Measurements from ENCODE around the gene COL9A3. TPM values are rescaled to one million over a fixed set of nuclear protein-coding genes. Genes with fewer than 3 reads are reported as not detected.
A peak's percentile ranks its signal among the peaks of the same experiment; 100 is the strongest.

The COL9A3 gene
- total RNA-seq, 1 experiment from 2014 or later = not detected

DNA sequence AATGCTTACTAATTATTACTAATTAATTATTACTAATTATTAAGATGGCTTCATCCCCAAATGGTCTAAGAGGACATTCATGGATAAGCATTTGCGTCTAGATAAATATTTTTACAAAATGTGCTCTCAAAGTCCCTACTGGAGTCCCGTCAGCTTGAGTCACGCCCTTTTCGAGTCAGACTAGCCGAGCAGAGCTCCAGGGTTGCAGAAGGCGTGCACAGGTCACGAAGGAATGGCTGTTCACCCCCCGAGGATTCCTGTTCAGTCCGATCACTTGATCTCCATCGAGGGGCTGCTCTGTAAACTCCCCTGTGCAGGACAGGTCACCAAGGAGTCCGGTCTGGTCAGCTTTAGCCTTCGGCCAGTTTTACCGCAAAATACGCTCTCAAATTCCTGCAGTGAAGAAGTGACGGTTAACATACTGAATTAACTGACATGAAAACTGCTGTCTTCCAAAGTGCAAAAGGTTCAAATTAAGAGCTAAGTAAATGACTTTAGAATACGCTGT, 24.9 kb downstream of the COL9A3 start:
- H3K27me3 Mint-ChIP-seq (ENCODE audit: insufficient read depth, unreplicated experiment) = no peaks in the 10 kb centered on the region
- POLR2A ChIA-PET = interaction anchor here (0.6 to 1.4 kb wide), 4 partner anchors 18 to 47 kb away, joined by 3 to 5 read pairs (median 4); partner anchors contain the start of genes MRGBP and TCFL5
- intact Hi-C loops (cut with micrococcal nuclease) = no loop called here
- H3K4me3 Mint-ChIP-seq (ENCODE audit: unreplicated experiment) = no peak overlapping the region
- no peak overlapping the region for H3K27ac Mint-ChIP-seq (ENCODE audit: low read depth, unreplicated experiment)
- peaks cover 12% of the 10 kb centered on the region for H3K36me3 Mint-ChIP-seq (ENCODE audit: insufficient read depth, unreplicated experiment)
- CTCF ChIA-PET = interaction anchor here (0.6 to 1.4 kb wide), 3 partner anchors 19 to 168 kb away, joined by 3 to 6 read pairs (median 6); no protein-coding TSS in a partner anchor
- DNase-seq (ENCODE audit: unreplicated experiment) = no peak
- no peaks in the 10 kb centered on the region for H3K9me3 Mint-ChIP-seq (ENCODE audit: unreplicated experiment)
- peaks cover 15% of the 10 kb centered on the region for H3K4me1 Mint-ChIP-seq (ENCODE audit: insufficient read depth, unreplicated experiment)
- TF ChIP-seq, protein P1, sequence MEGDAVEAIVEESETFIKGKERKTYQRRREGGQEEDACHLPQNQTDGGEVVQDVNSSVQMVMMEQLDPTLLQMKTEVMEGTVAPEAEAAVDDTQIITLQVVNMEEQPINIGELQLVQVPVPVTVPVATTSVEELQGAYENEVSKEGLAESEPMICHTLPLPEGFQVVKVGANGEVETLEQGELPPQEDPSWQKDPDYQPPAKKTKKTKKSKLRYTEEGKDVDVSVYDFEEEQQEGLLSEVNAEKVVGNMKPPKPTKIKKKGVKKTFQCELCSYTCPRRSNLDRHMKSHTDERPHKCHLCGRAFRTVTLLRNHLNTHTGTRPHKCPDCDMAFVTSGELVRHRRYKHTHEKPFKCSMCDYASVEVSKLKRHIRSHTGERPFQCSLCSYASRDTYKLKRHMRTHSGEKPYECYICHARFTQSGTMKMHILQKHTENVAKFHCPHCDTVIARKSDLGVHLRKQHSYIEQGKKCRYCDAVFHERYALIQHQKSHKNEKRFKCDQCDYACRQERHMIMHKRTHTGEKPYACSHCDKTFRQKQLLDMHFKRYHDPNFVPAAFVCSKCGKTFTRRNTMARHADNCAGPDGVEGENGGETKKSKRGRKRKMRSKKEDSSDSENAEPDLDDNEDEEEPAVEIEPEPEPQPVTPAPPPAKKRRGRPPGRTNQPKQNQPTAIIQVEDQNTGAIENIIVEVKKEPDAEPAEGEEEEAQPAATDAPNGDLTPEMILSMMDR (IDR thresholded peaks at IDR 0.05; ENCODE audit: unreplicated experiment) = no peak
- no TSS peak for BruUV-seq (replicated peaks)

DNA sequence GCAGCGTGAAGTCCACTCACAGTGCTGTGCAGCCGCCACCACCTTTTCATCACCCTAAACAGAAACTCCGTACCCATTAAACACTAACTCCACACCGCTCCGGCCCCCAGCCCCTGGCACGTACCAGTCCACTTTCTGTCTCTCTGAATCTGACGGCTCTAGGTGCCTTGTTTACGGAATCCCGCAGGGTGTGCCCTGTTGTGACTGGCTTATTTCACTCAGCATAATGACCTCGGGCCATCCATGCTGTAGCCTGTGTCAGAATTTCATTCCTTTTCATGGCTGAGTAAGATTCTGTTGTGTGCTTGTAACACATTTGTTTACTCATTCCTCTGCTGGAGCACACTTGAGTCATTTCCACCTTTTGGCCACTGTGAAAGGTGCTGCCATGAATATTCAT, 26.8 kb downstream of the COL9A3 start:
- BruUV-seq (replicated peaks) = no TSS peak
- TF ChIP-seq, protein P1 (IDR thresholded peaks at IDR 0.05; ENCODE audit: unreplicated experiment) = no peak
- Mint-ChIP-seq H3K27ac (ENCODE audit: low read depth, unreplicated experiment) (peak overlapping the region; percentile 42), H3K36me3 (ENCODE audit: insufficient read depth, unreplicated experiment) (peaks cover 18% of the 10 kb centered on the region), H3K4me3 (ENCODE audit: unreplicated experiment) (no peak overlapping the region), H3K27me3 (ENCODE audit: insufficient read depth, unreplicated experiment) (no peaks in the 10 kb centered on the region), H3K4me1 (ENCODE audit: insufficient read depth, unreplicated experiment) (peaks cover 8% of the 10 kb centered on the region), H3K9me3 (ENCODE audit: unreplicated experiment) (no peaks in the 10 kb centered on the region)
- DNase-seq (ENCODE audit: unreplicated experiment) = peak; percentile 23
- intact Hi-C loops (cut with micrococcal nuclease) = no loop called here
- CTCF ChIA-PET = interaction anchor here (1.2 kb wide), 1 partner anchor 35 kb away, joined by 8 read pairs; no protein-coding TSS in a partner anchor
- POLR2A ChIA-PET = no interaction called here

DNA sequence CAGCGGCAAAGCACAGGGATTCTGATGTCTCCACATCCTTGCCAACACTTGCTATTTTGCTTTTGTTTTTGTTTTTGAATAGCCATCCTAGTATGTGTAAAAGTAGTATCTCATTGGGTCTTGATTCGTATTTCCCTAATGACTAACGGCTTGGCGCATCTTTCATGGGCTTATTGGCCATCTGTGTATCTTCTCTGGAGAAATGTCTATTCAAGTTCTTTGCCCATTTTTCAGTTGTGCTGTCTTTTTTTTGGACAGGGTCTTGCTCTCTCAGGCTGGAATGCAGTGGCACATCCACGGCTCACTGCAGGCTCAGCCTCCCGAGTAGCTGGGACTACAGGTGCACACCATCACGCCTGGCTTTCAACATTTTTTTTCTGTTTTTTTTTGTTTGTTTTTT, 27.3 kb downstream of the COL9A3 start:
- CTCF ChIA-PET = interaction anchor here (1.1 kb wide), 1 partner anchor 56 kb away, joined by 4 read pairs; no protein-coding TSS in a partner anchor

DNA sequence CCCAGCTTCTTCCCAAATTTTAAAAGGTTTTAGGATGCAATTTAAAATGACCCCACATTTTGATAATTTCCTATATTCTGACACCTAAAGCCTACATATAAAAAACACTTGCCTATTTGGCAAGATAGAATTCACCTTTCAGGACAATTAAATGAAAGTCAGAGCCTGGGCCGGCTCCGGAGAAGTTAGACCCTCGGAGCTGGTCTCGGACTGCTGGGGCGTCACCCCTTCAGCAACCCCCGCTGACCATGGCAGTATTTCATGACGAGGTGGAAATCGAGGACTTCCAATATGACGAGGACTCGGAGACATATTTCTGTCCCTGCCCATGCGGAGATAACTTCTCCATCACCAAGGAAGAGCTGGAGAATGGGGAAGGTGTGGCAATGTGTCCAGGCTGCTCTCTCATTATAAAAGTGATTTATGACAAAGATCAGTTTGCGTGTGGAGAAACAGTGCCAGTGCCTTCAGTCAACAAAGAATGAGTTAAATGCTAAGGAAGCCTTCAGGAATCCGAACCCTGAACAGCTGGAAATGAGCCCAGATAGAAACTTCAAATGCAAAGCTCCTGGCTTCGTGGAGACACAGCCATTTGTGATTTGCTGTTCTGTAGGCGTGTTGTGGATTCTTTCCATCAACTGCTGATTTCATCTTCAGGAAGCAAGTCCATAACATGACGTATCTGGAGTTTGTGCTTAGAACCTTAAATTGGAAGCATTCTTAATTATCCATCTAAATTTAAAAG, 28.7 kb downstream of the COL9A3 start:
- no TSS peak for BruUV-seq (replicated peaks)
- no peak for DNase-seq (ENCODE audit: unreplicated experiment)
- CTCF ChIA-PET = interaction anchor here (0.5 to 1.7 kb wide), 5 partner anchors 9 to 530 kb away, joined by 3 to 5 read pairs (median 3); no protein-coding TSS in a partner anchor

More for the DNA sequence above, 27.3 kb downstream of the COL9A3 start:
- Mint-ChIP-seq H3K27ac (ENCODE audit: low read depth, unreplicated experiment) (peak overlapping the region; percentile 42), H3K4me1 (ENCODE audit: insufficient read depth, unreplicated experiment) (peaks cover 8% of the 10 kb centered on the region), H3K4me3 (ENCODE audit: unreplicated experiment) (no peak overlapping the region), H3K9me3 (ENCODE audit: unreplicated experiment) (no peaks in the 10 kb centered on the region), H3K27me3 (ENCODE audit: insufficient read depth, unreplicated experiment) (no peaks in the 10 kb centered on the region), H3K36me3 (ENCODE audit: insufficient read depth, unreplicated experiment) (peaks cover 18% of the 10 kb centered on the region)
- no TSS peak for BruUV-seq (replicated peaks)
- no peak for DNase-seq (ENCODE audit: unreplicated experiment)
- intact Hi-C loops (cut with micrococcal nuclease) = no loop called here
- POLR2A ChIA-PET = interaction anchor here (1.5 to 3.9 kb wide), 2 partner anchors 13 to 17 kb away, joined by 3 to 12 read pairs; partner anchors contain the start of gene TCFL5
- TF ChIP-seq, protein P1 (IDR thresholded peaks at IDR 0.05; ENCODE audit: unreplicated experiment) = no peak

More for the DNA sequence above, 28.7 kb downstream of the COL9A3 start:
- H3K27ac Mint-ChIP-seq (ENCODE audit: low read depth, unreplicated experiment) = no peak overlapping the region
- TF ChIP-seq, protein P1 (IDR thresholded peaks at IDR 0.05; ENCODE audit: unreplicated experiment) = no peak
- H3K36me3 Mint-ChIP-seq (ENCODE audit: insufficient read depth, unreplicated experiment) = peaks cover 29% of the 10 kb centered on the region
- peaks cover 8% of the 10 kb centered on the region for H3K4me1 Mint-ChIP-seq (ENCODE audit: insufficient read depth, unreplicated experiment)
- H3K27me3 Mint-ChIP-seq (ENCODE audit: insufficient read depth, unreplicated experiment) = no peaks in the 10 kb centered on the region
- no peaks in the 10 kb centered on the region for H3K9me3 Mint-ChIP-seq (ENCODE audit: unreplicated experiment)
- H3K4me3 Mint-ChIP-seq (ENCODE audit: unreplicated experiment) = no peak overlapping the region
- intact Hi-C loops (cut with micrococcal nuclease) = no loop called here
- POLR2A ChIA-PET = interaction anchor here (0.6 to 3.9 kb wide), 7 partner anchors 9 to 590 kb away, joined by 3 to 12 read pairs (median 3); partner anchors contain the start of gene TCFL5

All from MCF 10A (cell line).